HG03442 (cell line): ENCODE results near the gene HTR1D.
"Not testable (repeated sequence)": the region's sequence is repeated elsewhere in the genome, so short reads cannot be mapped to it uniquely, and the experiment has no call there.

Experiments
- ATAC-seq: cut with Tn5 transposase; IDR thresholded peaks from one replicate; pipeline ENCODE4 v1.9.1; 2021; ENCODE audit warnings: mild to moderate bottlenecking, moderate library complexity; ENCODE audit not compliant: unreplicated experiment

Gene HTR1D

DNA sequence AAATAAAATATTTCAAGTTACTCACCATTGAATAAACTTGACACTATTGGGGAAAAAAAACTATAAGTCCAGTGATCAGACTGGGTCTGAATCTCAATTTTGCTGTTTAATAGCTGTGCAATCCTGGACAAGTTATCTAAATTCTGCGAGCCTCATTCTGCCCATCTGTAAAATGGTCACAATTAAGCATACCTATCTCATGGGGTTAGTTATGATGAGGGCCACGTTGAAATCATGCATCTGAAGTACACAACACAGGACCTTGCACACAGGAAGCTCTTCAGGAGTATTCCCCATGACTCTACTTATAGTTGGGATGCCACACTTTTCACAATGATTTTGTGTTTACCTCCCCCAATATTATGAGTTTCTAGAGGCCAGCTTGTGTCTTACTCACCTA is 3.8 kb upstream of the HTR1D start:
- no peak for ATAC-seq

DNA sequence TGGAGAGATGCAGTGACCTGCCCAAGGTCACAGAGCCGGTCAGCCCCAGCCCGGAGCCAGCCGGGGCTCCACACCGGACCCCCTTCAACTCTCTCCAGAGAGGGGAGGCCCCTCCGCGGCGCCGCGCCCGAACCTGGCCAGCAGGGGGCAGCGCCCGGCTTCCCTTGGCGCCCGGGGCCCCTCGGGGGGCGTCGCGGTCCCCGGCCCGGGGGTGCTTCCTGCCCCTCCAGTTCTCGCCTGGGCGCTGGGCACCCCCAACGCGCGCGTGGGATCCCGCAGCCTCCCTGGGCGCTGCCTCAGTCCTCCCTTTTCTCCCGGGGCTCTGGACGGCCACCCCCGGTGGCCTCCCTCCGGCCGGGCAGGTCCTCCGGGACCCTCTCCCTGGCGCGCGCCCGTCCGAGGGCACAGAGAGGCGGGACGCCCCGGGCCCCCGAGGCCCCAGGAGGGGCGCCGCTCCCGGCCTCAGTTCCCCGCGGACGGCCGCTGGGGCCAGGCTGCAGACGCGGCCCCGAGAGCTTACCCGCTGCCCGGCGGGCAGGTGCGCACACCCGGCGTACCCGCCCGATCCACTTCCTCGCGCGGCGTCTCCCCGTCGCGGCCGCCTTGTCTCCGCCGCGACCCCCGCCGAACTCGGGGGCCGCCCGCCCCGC is 406 bp downstream of the HTR1D start:
- no peak for ATAC-seq

DNA sequence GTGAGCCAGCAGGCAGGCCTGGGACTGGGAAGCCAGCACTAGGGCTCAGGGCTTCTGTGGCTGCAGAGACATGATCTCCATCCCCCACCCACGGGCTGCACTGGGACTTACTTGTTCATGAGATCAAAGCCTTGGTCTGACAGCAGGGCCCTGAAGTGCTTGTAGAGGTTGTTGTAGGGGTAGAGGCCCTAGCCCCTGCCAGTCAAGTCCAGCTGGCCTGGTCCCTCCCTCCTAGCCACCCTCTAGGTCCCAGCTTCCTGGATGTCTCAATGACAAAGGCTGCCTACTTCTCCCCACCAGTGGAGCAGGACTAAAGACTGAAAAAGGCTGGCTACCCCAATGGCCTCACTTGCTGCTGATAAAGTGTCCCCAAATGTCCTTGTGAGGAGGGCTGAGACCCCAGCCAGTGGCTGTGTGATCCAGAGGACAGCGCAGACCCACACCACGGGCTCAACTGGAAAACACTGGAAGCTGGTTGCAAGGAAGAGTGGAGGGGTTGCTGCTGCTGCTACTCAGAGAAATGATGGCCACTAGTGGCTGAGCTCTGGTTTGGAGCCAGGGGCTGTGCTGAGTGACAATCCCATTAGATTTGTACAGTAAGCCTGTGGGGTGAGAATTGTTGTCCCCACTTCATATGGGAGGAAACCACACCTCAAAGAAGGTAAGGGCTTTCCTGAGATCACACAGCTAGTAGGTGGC is 1.4 kb downstream of the HTR1D start:
- no peak for ATAC-seq

DNA sequence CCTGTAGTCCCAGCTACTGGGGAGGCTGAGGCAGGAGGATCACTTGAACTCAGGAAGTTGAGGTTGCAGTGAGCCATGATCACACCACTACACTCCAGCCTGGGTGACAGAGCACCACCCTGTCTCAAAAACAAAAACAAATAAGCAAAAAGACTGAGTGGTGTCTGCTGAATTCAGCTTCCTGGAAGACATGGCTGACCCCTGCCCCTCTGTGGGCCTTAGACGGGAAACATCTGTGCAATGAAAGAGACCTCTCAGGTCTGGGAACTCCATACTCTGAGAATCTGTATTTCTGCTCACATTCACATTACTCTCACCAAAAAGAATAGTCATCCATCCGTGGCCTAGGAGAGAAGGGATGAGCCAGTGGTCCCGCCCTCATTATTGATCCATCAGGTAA is 2.0 kb downstream of the HTR1D start:
- no peak for ATAC-seq

DNA sequence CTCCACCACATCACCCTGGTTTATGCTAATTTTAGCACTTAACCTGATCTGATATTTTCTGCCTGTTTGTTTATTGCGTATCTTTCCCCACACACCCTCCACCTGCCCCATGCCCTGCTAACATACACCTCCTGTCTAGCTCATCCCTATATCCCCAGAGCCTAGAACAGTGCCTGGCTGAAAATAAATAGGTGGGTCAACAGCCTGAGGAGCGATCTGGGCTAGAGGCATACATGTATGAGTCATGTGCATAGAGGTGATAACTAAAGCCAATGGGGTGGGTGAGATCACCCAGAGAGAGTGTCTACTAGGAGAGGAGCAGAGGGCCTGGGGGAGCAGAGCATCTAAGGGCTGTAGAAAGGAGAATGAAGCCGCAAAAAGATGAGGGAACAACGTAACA is 2.7 kb downstream of the HTR1D start:
- no peak for ATAC-seq

DNA sequence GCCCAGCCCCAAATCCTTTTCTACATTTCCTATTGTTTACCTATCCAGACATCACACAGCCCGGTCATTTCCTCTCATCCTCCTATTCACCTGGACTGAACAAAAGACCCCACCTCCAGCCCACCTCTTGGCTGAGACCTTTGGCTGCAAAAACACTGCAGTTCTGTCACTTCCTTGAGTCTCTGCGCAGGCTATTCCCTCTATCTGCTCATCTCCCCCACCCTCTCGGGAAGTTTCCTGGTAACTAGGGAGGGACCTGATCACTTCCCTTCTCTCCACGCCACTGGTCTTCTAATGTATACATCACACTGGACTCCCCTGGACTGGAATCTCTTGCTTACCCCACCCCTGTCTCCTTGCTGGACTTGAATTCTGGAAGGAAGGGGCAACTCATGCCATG is 5.3 kb downstream of the HTR1D start:
- ATAC-seq: no peak

DNA sequence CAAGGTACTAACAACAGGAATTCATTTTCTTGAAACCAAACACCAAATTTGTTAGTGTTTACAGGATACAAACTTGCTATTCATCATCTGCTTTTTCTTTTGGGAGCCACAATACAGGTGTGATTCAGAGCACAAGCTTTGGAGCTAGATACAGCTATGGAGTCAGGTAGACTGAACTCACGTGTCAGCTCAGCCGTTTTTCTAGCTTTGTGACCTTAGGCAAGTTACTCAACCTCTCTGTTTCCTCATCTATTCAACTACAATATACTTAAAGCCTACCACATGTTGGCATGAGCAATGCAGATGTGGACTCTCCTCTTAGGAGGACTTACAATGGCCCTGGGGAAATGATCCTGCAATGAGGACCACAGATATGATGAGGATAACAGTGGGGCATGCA is 6.3 kb downstream of the HTR1D start:
- ATAC-seq: no peak

DNA sequence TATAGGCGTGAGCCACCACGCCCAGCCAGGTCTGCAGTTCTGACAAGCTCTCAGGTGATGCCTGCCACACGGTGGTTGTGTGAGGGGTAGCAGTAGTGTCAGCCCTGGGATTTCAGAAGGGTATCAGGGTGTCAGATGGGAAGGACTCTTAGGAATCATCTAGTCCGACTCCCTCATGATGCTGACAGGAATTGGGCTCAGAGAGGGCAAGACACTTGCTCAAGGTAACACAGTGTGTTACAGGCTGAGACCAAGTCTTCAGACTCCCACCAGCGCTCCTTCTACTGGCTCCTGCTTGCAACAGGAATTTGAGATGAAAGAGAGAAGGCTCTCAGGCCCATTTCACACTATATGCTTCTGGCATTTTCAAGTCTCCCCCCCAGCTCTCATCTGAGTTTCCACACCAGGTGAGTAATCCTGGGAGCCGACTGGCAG is 6.9 kb downstream of the HTR1D start:
- no peak for ATAC-seq

DNA sequence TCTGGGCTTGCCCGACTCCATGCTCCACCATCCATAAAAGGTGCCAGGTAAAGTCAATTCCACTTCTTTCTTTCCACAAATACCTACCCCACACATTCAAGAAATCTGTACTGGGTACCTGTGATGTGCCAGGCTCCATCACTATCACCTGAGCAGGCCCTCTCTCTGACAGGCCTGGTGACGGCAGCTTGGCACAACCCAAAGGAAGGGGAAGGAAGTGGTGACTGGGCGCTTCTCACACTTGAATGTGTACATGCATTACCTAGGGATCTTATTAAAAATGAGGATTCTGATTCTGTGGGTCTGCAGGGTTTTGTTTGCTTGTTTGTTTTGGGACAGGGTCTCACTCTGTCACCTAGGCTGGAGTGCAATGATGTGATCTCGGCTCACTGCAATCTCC is 7.5 kb downstream of the HTR1D start:
- ATAC-seq: no peak

DNA sequence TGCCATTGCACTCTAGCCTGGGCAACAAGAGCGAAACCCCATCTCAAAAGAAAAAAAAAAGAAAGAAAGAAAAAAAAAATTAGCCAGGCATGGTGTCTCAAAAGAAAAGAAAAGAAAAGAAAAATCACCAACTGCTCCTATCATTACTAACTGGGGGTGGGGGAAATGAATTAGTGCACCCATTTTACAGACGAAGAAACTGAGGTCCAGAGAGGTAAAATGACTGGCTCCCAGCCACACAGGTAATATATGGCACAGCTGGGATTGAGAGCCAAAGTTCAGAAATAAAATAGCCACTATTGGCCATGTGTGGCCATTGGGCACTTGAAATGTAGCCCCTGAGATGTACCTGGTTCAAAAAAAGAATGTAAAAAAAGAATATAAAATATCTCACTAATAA is 8.8 kb downstream of the HTR1D start:
- ATAC-seq: no peak

DNA sequence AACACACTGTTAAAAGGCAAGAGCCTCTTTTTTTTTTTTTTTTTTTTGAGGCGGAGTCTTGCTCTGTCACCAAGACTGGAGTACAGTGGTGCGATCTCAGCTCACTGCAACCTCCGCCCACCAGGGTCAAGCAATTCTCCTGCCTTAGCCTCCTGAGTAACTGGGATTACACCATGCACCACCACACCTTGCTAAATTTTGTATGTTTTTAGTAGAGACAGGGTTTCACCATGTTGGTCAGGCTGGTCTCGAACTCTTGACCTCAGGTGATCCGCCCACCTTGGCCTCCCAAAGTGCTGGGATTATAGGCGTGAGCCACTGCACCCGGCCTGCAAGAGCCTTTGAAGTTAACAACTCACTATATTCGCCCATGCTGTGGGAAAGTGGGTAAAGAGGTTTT is 9.6 kb downstream of the HTR1D start:
- not testable (repeated sequence) for ATAC-seq

DNA sequence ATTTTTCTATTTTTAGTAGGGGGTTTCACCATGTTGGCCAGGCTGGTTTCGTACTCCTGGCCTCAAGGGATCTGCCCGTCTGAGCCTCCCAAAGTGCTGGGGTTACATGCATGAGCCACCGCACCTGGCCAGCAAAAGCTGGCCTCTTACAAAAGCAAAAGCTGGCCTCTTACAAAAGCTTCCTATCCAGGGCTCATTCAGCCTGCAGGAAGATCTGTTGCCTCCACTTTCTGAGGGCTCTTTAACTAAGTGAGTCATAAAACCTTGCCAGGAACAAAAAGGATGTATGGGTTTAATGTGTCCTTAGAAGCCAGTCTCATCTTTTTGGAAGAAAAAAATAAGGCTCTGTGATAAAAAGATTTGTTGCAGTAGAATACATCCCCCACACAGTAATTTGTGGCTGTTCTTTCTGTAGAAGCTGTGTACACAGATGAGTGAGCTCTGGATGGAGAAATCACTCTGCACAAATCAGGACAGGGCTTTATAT is 15.0 kb downstream of the HTR1D start:
- no peak for ATAC-seq

DNA sequence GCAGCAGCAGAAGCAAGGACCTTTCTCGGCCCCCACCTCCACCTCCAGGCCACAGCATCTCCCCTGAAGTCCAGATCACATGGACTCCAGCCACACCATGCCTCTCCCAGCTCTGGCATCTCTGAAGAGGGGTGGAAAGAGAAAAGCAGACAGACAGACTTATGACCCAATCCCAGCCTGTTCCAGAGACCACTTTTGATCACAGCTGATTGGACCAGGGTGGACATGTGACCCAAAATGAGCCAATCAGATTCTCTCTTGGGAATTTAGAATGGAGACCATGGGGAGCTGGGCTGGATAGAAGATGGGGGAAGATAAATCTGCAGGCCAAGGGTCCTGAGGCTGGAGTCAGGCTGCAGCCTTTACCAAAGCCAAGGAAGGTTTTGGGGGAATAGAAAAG is 16.4 kb downstream of the HTR1D start:
- no peak for ATAC-seq

DNA sequence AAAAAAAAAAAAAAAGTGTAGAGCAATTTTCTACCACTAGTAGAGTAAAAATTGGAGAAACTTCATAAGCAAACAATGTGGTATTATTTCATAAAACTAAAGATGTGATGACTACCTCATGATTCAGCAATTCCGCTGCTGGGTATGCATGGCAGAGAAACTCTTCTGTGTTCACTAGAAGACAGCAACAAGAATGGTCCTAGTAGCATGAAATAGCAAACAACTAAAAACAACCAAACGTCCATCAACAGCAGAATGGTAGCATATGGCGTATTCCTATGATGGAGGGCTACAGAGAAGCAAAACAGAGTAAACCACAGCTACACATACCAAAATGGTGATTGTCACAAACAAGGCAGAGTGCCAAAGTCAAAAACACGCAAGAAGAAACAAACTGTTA is 18.9 kb downstream of the HTR1D start:
- no peak for ATAC-seq

DNA sequence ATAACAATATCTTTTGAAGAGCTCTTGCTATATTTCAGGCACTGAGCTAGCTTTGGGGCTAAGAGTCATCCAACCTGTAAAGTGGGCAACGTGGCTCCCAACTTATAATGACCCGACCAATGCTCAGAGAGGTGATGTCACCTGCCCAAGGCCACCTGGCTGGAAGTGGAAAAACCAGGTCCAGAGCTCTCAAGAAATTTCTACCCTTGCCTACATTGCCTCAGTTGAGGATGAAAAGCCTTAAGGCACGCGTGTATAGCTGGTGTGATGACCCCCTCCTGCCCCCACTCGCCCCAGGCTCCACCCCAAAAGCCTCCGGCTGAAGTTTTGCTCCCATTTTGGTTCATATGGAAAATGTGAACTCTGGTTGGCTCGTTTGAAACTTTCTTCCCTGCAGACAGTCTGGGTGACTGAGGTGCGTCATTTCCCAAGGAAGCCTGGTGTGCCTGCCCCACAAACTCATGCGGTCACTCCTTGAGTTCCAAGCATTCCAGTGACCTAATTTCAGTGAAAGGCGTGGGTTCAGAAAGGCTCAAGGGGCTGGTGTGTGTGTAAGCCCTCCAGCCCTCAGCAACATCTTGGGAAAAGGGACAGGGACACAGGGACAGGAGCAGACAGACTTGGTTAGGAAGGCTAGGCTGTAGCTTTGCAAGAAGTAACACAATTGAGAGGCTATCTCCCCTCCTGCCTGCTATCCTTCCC is 20.5 kb downstream of the HTR1D start:
- no peak for ATAC-seq

DNA sequence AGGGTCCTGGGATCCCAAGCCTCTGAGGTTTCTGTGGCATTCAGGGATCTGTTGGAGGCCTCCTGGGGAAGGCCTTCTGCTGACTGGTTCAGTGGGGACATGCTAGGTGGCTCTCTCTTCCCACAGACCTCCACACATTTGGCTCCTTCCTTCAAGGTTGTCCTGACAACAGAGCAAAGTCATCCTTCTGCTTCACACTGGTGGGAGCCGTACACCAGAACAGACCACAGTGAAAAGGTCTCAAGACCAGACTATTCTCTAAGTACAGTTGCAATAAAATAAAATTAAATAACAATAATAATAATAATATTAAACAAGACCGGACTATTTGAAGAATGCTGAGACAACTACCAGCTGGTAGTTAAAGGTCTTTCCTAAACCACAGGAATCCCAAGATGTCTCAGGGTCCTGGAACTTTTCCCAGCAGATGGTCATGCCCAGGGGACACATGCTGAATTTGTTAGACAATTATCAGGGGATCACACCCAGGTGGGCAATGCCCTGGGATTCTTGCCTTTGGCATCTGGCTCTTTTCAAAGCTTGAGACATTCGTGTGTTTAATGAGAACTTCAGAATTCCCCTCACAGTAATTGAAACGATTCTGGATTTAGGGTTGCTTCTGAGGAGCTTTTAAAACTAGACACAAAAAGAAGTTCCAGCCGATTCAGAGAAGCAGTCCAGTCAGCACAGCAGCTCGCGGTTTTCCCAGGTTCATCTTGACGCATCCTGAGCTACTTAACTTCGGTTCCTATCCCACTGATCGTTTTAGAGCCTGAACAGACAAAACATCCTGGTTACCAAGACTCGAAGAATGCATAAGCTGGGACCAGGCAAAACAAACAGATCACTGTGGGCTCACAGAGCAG is 22.9 kb downstream of the HTR1D start:
- ATAC-seq: no peak

DNA sequence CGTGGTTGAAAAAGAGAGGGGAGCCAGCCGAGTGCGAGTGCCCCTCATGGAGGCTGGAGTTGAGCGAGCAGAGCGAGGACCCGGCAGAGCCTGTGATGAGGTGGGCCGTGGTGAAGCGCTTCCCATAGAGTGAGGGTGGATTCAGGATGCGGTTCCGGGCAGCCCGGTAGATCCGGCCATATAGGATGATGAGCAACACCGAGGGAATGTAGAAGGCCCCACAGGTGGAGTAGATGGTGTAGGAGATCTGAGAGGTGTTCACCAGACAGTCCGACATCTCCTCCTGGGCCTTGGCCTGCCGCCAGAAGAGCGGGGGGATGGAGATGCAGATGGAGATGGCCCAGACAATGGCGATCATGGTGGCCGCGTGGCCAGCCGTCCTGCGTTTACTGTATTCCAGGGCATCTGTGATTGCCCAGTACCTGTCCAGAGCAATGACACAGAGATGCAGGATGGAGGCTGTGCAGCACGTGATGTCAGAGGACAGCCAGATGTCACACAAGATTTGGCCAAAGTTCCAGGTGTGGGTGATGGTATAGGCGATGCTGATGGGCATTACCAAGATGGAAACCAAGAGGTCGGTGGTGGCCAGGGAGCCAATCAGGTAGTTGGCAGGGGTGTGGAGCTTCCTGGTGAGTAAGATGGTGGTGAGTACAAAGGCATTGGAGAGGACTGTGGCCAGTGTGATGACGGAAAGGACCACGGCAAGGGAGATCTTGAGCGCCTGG is 23.7 kb downstream of the HTR1D start:
- ATAC-seq: no peak

DNA sequence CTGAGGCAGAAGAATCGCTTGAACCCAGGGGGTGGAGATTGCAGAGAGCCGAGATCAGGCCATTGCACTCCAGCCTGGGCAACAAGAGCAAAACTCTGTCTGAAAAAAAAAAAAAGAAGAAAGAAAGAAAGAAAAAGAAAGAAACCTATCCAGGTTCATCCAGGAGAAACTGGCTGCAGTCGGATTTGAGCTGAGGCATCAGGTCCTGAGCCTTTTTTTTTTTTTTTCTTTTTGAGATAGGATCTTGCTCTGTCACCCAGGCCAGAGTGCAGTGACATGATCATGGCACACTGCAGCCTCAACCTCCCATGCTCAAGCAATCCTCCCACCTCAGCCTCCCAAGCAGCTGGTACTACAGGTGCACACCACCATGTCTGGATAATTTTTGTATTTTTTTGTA is 26.1 kb downstream of the HTR1D start:
- no peak for ATAC-seq

DNA sequence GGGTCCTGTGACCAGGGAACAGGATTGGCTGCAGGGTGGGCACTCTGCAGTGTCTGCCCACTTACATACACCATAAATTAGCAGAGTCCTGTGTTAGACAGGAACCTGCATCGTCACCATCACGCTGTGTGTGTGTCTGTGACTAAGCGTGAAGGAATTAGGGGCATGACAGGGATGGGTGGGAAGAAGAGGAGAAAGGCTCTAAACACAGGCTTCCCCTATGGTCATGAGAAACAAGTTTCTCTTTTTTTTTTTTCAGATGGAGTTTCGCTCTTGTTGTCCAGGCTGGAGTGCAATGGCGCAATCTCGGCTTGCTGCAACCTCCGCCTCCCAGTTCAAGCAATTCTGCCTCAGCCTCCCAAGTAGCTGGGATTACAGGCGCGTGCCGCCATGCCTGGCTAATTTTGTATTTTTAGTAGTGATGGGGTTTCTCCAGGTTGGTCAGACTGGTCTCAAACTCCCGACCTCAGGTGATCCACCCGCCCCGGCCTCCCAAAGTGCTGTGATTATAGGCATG is 28.3 kb downstream of the HTR1D start:
- not testable (repeated sequence) for ATAC-seq

DNA sequence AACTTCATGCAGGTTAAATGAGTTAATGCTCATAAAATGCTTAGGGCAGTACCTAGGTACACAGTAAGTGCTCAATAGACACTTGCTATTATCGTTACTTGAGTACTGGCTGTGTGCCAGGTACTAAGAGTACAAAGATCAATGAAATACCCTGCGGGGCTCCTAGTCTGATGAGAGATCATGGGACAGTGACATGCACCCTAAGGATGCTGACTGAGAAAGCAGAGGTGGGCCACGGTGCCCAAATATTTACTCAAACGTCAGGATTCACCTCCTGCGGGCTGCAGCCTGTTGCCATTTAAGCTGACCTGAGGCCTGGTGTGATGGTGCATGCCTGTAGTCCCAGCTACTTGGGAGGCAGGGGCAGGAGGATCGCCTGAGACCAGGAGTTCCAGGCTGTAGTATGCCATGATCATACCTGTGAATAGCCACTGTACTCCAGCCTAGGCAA is 28.8 kb downstream of the HTR1D start:
- ATAC-seq: no peak
